HepG2 (cell line): Measurements from ENCODE around the gene PSIP1. TPM values are rescaled to one million over a fixed set of nuclear protein-coding genes. Genes with fewer than 3 reads are reported as not detected.
A peak's percentile ranks its signal among the peaks of the same experiment; 100 is the strongest.

Experiments used
- ATAC-seq: fragments of 200-7000 bp; cut with Tn5 transposase; 3 replicates; pipeline ENCODE4 v1.9.1; 2020; ENCODE audit warnings: mild to moderate bottlenecking, moderate library complexity
- BruUV-seq: library from RNA; stranded (reverse); fragments of 400-500 nt; replicated peaks from 2 replicates; lab custom pipeline; 2021; lab: Mats Ljungman, UMichigan
- CTCF ChIA-PET: fragments of 300-600 bp; formaldehyde crosslinking; extraction: SDS; loops from one replicate; lab custom pipeline; 2021; ENCODE audit warnings: low total read pairs, inconsistent platforms, low intra/inter-chr PET ratio; lab: Yijun Ruan, JAX
- POLR2A ChIA-PET: fragments of 350-600 bp; sonication (Branson Sonifier 250); formaldehyde crosslinking; loops from one replicate; lab custom pipeline; 2020; ENCODE audit warnings: antibody characterized with exemption, inconsistent platforms; lab: Yijun Ruan, JAX
- DNase-seq: peaks from one replicate; pipeline ENCODE4 v3.0.0-alpha.2; 2015; ENCODE audit warnings: low spot score
- FAIRE-seq: peaks from 3 replicates; lab custom pipeline; 2011; peaks lifted over from hg19 to GRCh38; lab: Jason Lieb, UNC
- H2AFZ ChIP-seq: one replicate; pipeline ENCODE4 v1.6.1; 2011; ENCODE audit warnings: low read length, inconsistent platforms
- H3K27ac ChIP-seq: fragments of 300-600 bp; 3 replicates; pipeline ENCODE4 v1.8.0; 2011; ENCODE audit warnings: mixed run types, mild to moderate bottlenecking, mixed read lengths, low read length, inconsistent platforms; ENCODE audit not compliant: insufficient read depth; ENCODE audit errors: extremely low read length
- H3K27me3 ChIP-seq, 2 experiments: fragments of 200-600 bp in 1 of 2; 2 replicates in 1 of 2; 3 replicates in 1 of 2; pipeline versions ENCODE4 v1.6.0 to v1.8.0; 2011; ENCODE audit warnings: low read length in 2 of 2, mild to moderate bottlenecking in 2 of 2, moderate library complexity in 2 of 2, inconsistent platforms in 1 of 2; ENCODE audit not compliant: insufficient read depth in 2 of 2, control insufficient read depth in 1 of 2
- H3K36me3 ChIP-seq, 2 experiments: fragments of 200-600 bp in 1 of 2; replicated peaks in 1 of 2; 2 replicates in 1 of 2; 3 replicates in 1 of 2; pipeline versions ENCODE4 v1.5.1 to v1.8.0; 2011; ENCODE audit warnings: low read length in 2 of 2, inconsistent platforms in 1 of 2; ENCODE audit not compliant: insufficient read depth in 2 of 2, control insufficient read depth in 1 of 2
- H3K4me1 ChIP-seq: 2 replicates; pipeline ENCODE4 v1.5.1; 2012; ENCODE audit warnings: low read length, inconsistent platforms; ENCODE audit not compliant: insufficient read depth
- H3K4me2 ChIP-seq: 2 replicates; pipeline ENCODE4 v1.6.0; 2011; ENCODE audit warnings: low read depth, low read length, inconsistent platforms
- H3K4me3 ChIP-seq, 3 experiments: fragments of 200-600 bp in 1 of 3; sonication (generic), shearing (Covaris generic) in 1 of 3; replicated peaks in 1 of 3; 2 replicates each; pipeline ENCODE4 v1.5.1; 2011 to 2016; ENCODE audit warnings: low read length in 3 of 3, inconsistent platforms in 2 of 3, low read depth in 2 of 3, mild to moderate bottlenecking in 2 of 3, control low read depth in 1 of 3, mixed read lengths in 1 of 3; ENCODE audit not compliant: insufficient read depth in 1 of 3
- H3K79me2 ChIP-seq: one replicate; pipeline ENCODE4 v1.6.1; 2011; ENCODE audit warnings: low read length, inconsistent platforms; ENCODE audit not compliant: insufficient read depth
- H3K9ac ChIP-seq: 2 replicates; pipeline ENCODE4 v1.6.0; 2011; ENCODE audit warnings: mild to moderate bottlenecking, low read depth, low read length, inconsistent platforms; ENCODE audit not compliant: insufficient read depth
- H3K9me3 ChIP-seq: 2 replicates; pipeline ENCODE4 v1.5.1; 2012; ENCODE audit warnings: mild to moderate bottlenecking, low read length
- H4K20me1 ChIP-seq: 2 replicates; pipeline ENCODE4 v1.6.0; 2011; ENCODE audit warnings: inconsistent platforms, mild to moderate bottlenecking, low read length, moderate library complexity; ENCODE audit not compliant: insufficient read depth
- CTCF ChIP-seq: sonication (generic); formaldehyde crosslinking; IDR thresholded peaks from 2 replicates; pipeline ENCODE4 v1.5.0; 2020; ENCODE audit warnings: mild to moderate bottlenecking, missing genetic modification reagents, moderate library complexity
- HHEX ChIP-seq: IDR thresholded peaks from 2 replicates; pipeline ENCODE4 v1.6.1; 2016; ENCODE audit warnings: control low read depth
- KLF6 ChIP-seq: IDR thresholded peaks from 2 replicates; pipeline ENCODE4 v1.8.0; 2016; ENCODE audit warnings: missing biosample characterization, missing genetic modification reagents
- SMC3 ChIP-seq: IDR thresholded peaks from 2 replicates; pipeline ENCODE4 v1.6.1; 2011; ENCODE audit warnings: low read length, improper control_type of control experiment
- ZBTB42 ChIP-seq: sonication (generic); formaldehyde crosslinking; IDR thresholded peaks from 2 replicates; pipeline ENCODE4 v1.5.0; 2020; ENCODE audit warnings: mild to moderate bottlenecking, missing genetic modification reagents
- ZMYM3 ChIP-seq: sonication (generic); formaldehyde crosslinking; IDR thresholded peaks from 2 replicates; pipeline ENCODE4 v1.5.1; 2020; ENCODE audit warnings: mild to moderate bottlenecking, missing genetic modification reagents
- ZNF17 ChIP-seq: sonication (generic); formaldehyde crosslinking; IDR thresholded peaks from 2 replicates; pipeline ENCODE4 v1.5.0; 2020; ENCODE audit warnings: mild to moderate bottlenecking, missing genetic modification reagents
- ZNF629 ChIP-seq: sonication (generic); formaldehyde crosslinking; conservative IDR thresholded peaks from 2 replicates; pipeline ENCODE4 v1.5.0; 2020; ENCODE audit warnings: missing genetic modification reagents
- ZNF841 ChIP-seq: sonication (generic); formaldehyde crosslinking; IDR thresholded peaks from 2 replicates; pipeline ENCODE4 v1.8.1; 2023; ENCODE audit warnings: missing genetic modification reagents, borderline replicate concordance
- WGBS: methylation state at CpG from one replicate; pipeline ENCODE4 v1.1.6; 2017; ENCODE audit warnings: low lambda C conversion rate; 5-methylcytosine and 5-hydroxymethylcytosine counted together
- in situ Hi-C: cut with HindIII; loops from 2 replicates; pipeline ENCODE4 v1.10.0; 2017; ENCODE audit warnings: low pct_unique_long_range_greater_than_20kb; ENCODE audit not compliant: extremely low pct_ligation_motif_present
- intact Hi-C: fragments of 100-400 bp; cut with micrococcal nuclease; formaldehyde crosslinking; loops from one replicate; pipeline ENCODE4 v1.10.0; 2022; ENCODE audit not compliant: unreplicated experiment
- polyA plus RNA-seq, 8 experiments: library from polyadenylated mRNA; depleted of rRNA in 3 of 8; stranded (reverse) in 7 of 8; unstranded in 1 of 8; fragments of >200 nt; fragmentation: Illumina TruSeq in 4 of 8; extraction: Trizol in 4 of 8; gene quantifications; 2 replicates each; pipeline versions ENCODE4 v1.2.1 to v1.2.3, GENCODE V29; 2011 to 2016; ENCODE audit warnings: low read depth in 4 of 8, missing spikeins in 1 of 8, mixed read lengths in 1 of 8; ENCODE audit not compliant: insufficient read depth in 1 of 8
- total RNA-seq, 5 experiments: library from RNA; depleted of rRNA; stranded (reverse); fragments of >200 nt; fragmentation: Illumina TruSeq; extraction: Trizol; gene quantifications; 2 replicates each; pipeline ENCODE4 v1.2.3, GENCODE V29; 2016; ENCODE audit warnings: low read depth in 1 of 5
- TF ChIP-seq, protein P1 (sequence below), 2 experiments: IDR thresholded peaks; 2 replicates each; pipeline ENCODE4 v1.6.1; 2011 to 2012; ENCODE audit warnings: low read length in 2 of 2, borderline replicate concordance in 1 of 2, low read depth in 1 of 2, mild to moderate bottlenecking in 1 of 2, moderate library complexity in 1 of 2
- TF ChIP-seq, protein P2 (sequence below): sonication (generic); formaldehyde crosslinking; IDR thresholded peaks from 2 replicates; pipeline ENCODE4 v1.5.0; 2020; ENCODE audit warnings: missing genetic modification reagents
- TF ChIP-seq, protein P3 (sequence below): sonication (generic); IDR thresholded peaks from 2 replicates; pipeline ENCODE4 v1.6.1; 2016; ENCODE audit warnings: low read depth, borderline replicate concordance

PSIP1 gene
- total and polyA plus RNA-seq, 2 of the 13 experiments (the other 11 are each of a cell fraction or from before 2014, with no cell fraction given), result 12.6 to 46.4 TPM

GRCh38 chr9:15513335-15513734, 2.6 kb upstream of the PSIP1 start:
- no peaks in the 10 kb centered on the region; a peak in 1 of 5 replicates for H3K27me3 ChIP-seq
- intact Hi-C loops (loop anchor here (10.0 kb wide), 1 partner anchor 91 kb away; no protein-coding TSS in a partner anchor), in situ Hi-C loops (no loop called here)
- ATAC-seq, result no peak
- no TSS peak for BruUV-seq
- H2AFZ ChIP-seq, result no peak overlapping the region
- WGBS, result 0% methylated on average over 1 of the region's 1 CpG
- TF ChIP-seq, protein P1, sequence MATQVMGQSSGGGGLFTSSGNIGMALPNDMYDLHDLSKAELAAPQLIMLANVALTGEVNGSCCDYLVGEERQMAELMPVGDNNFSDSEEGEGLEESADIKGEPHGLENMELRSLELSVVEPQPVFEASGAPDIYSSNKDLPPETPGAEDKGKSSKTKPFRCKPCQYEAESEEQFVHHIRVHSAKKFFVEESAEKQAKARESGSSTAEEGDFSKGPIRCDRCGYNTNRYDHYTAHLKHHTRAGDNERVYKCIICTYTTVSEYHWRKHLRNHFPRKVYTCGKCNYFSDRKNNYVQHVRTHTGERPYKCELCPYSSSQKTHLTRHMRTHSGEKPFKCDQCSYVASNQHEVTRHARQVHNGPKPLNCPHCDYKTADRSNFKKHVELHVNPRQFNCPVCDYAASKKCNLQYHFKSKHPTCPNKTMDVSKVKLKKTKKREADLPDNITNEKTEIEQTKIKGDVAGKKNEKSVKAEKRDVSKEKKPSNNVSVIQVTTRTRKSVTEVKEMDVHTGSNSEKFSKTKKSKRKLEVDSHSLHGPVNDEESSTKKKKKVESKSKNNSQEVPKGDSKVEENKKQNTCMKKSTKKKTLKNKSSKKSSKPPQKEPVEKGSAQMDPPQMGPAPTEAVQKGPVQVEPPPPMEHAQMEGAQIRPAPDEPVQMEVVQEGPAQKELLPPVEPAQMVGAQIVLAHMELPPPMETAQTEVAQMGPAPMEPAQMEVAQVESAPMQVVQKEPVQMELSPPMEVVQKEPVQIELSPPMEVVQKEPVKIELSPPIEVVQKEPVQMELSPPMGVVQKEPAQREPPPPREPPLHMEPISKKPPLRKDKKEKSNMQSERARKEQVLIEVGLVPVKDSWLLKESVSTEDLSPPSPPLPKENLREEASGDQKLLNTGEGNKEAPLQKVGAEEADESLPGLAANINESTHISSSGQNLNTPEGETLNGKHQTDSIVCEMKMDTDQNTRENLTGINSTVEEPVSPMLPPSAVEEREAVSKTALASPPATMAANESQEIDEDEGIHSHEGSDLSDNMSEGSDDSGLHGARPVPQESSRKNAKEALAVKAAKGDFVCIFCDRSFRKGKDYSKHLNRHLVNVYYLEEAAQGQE (IDR thresholded peaks at IDR 0.05; ENCODE audit: borderline replicate concordance in 1 of 2, low read depth in 1 of 2, low read length in 2 of 2), result no peak
- TF ChIP-seq ZNF629, result peak; percentile 77
- TF ChIP-seq HHEX, result no peak
- TF ChIP-seq, protein P2, sequence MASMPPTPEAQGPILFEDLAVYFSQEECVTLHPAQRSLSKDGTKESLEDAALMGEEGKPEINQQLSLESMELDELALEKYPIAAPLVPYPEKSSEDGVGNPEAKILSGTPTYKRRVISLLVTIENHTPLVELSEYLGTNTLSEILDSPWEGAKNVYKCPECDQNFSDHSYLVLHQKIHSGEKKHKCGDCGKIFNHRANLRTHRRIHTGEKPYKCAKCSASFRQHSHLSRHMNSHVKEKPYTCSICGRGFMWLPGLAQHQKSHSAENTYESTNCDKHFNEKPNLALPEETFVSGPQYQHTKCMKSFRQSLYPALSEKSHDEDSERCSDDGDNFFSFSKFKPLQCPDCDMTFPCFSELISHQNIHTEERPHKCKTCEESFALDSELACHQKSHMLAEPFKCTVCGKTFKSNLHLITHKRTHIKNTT (CRISPR knock-in tag), result no peak
- TF ChIP-seq ZBTB42 (CRISPR knock-in tag), result no peak
- TF ChIP-seq ZNF17, result no peak
- TF ChIP-seq SMC3, result peak; percentile 10; the same call in 1 of the 2 replicates
- TF ChIP-seq CTCF (CRISPR knock-in tag), result peak; percentile 25; the same call in 1 of the 2 replicates
- no peak for TF ChIP-seq KLF6 (CRISPR knock-in tag)
- peak; percentile 24; the same call in 1 of the 2 replicates for TF ChIP-seq ZMYM3 (CRISPR knock-in tag)
- TF ChIP-seq, protein P3, sequence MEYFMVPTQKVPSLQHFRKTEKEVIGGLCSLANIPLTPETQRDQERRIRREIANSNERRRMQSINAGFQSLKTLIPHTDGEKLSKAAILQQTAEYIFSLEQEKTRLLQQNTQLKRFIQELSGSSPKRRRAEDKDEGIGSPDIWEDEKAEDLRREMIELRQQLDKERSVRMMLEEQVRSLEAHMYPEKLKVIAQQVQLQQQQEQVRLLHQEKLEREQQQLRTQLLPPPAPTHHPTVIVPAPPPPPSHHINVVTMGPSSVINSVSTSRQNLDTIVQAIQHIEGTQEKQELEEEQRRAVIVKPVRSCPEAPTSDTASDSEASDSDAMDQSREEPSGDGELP, result no peak
- no peak for TF ChIP-seq ZNF841 (CRISPR knock-in tag)
- FAIRE-seq, result no peak
- no peaks in the 10 kb centered on the region for H3K9me3 ChIP-seq
- H3K79me2 ChIP-seq, result peaks cover 12% of the 10 kb centered on the region
- ChIA-PET POLR2A (interaction anchor here (1.6 kb wide), 1 partner anchor 39 kb away, joined by 13 read pairs; the partner anchor contains the start of gene CCDC171), CTCF (no interaction called here)
- H3K4me2 ChIP-seq, result no peak overlapping the region
- no peak overlapping the region for H3K27ac ChIP-seq
- no peak overlapping the region for H3K4me3 ChIP-seq
- no peaks in the 10 kb centered on the region; the same call in 1 of the 2 replicates for H4K20me1 ChIP-seq
- DNase-seq, result peak; percentile 32
- H3K4me1 ChIP-seq, result peaks cover 27% of the 10 kb centered on the region
- no peak overlapping the region for H3K9ac ChIP-seq
- H3K36me3 ChIP-seq, result no peaks in the 10 kb centered on the region
